NCI-H524 treated with DMSO at 0.1 percent for 48 hours (cell line): ENCODE results near the gene VEGFA.

ENCODE experiments used
- DNase-seq: peaks from one replicate; lab custom pipeline; 2025; lab: John Stamatoyannopoulos, UW

Gene VEGFA

DNA sequence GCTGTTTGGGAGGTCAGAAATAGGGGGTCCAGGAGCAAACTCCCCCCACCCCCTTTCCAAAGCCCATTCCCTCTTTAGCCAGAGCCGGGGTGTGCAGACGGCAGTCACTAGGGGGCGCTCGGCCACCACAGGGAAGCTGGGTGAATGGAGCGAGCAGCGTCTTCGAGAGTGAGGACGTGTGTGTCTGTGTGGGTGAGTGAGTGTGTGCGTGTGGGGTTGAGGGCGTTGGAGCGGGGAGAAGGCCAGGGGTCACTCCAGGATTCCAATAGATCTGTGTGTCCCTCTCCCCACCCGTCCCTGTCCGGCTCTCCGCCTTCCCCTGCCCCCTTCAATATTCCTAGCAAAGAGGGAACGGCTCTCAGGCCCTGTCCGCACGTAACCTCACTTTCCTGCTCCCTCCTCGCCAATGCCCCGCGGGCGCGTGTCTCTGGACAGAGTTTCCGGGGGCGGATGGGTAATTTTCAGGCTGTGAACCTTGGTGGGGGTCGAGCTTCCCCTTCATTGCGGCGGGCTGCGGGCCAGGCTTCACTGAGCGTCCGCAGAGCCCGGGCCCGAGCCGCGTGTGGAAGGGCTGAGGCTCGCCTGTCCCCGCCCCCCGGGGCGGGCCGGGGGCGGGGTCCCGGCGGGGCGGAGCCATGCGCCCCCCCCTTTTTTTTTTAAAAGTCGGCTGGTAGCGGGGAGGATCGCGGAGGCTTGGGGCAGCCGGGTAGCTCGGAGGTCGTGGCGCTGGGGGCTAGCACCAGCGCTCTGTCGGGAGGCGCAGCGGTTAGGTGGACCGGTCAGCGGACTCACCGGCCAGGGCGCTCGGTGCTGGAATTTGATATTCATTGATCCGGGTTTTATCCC, at the start of gene VEGFA:
TSS of gene VEGFA (plus strand) at position 686 of the 846 bp plus-strand sequence.
- peak; percentile 10 for DNase-seq

DNA sequence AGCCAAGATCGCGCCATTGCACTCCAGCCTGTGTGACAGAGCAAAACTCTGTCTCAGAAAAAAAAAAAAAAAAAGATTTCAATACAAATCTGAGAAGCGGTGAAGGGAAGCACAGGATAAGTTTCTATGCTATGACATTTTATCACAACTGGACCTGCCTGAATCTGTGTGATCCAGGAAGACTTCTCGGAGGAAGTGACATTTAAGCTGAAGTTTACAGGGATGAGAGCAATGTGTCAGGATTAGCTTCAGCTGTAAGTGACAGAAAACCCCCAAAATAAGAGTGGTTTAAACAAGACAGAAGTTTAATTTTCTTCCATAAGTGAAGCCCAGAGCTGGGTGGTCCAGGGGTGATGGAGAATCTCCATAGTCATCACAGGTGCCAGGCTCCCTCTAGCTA, 49.0 kb upstream of the VEGFA start:
- no peak for DNase-seq

DNA sequence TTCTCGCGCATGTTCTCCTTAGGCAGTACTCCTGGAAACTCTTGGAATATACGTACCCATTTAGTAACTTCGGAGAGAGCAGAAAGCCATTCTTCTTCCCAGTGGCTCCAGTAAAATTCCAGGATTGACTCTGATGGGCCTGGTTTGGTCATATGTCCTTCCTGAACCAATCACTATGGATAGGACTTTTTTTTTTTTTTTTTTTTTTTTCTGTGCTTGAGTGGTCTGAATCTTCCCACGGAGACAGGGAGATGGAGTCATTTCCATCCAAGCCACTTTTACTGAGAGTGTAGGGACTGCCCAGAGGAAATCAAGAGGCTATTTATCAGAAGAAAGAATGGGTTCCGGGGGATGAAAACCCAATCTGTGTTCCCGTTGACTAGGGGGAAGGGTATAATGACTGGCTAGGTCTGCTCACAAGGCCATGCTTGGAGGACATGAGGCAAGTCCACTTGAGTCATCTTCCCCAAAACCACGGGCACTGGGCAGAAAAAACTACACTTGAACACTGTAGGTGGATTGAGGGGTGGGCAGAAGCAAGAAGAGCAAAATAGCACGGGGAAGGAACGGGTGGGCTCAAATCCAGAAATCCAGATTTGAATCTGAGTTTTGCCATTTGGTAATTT, 47.0 kb upstream of the VEGFA start:
- no peak for DNase-seq

DNA sequence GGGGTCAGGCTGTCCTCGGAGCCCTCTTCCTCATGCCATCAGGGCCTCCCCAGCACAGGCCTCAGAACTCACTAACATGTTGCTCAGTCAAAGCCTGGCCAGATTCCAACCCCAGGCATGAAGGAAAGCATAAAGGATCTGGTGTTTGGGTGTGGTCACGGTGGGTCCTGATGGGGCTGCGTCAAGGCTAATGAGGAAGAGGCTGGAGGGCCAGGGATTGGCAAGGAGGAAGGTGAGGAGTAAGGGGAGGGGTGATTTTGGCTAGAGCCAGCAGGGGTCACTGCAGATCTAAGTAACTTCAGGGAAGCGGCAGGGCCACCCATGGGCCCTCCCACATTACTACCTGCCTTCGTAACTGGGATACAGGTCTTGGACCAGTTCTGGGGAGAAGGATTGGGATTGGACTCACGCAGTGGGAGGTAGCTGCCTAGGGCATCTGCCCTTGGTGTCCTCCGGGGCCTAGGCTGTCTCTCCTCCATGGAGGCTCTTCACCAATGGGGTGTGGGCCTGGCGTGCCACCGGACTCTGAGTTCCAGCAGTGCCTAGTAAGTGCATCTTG, 46.2 kb upstream of the VEGFA start:
- DNase-seq, result no peak

DNA sequence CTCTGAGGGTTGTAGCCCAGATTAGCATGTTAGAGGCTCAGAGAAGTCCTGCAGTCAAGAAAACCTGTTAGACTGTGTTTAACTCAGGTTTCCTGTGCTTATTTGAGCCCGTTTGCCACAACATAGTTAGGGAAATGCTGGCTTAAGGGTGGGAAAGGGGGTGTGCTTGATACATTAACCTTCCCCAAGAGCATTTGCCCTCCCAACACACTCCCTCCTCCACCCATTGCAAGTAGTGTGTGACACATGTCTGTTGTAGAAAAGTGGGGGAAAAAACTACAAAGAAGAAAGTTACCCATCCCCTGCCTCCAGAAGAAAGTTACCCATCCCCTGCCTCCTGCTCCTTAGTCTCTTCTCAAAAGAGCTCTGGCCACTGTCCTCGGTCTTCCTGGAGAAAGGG, 45.7 kb upstream of the VEGFA start:
- DNase-seq, result no peak

DNA sequence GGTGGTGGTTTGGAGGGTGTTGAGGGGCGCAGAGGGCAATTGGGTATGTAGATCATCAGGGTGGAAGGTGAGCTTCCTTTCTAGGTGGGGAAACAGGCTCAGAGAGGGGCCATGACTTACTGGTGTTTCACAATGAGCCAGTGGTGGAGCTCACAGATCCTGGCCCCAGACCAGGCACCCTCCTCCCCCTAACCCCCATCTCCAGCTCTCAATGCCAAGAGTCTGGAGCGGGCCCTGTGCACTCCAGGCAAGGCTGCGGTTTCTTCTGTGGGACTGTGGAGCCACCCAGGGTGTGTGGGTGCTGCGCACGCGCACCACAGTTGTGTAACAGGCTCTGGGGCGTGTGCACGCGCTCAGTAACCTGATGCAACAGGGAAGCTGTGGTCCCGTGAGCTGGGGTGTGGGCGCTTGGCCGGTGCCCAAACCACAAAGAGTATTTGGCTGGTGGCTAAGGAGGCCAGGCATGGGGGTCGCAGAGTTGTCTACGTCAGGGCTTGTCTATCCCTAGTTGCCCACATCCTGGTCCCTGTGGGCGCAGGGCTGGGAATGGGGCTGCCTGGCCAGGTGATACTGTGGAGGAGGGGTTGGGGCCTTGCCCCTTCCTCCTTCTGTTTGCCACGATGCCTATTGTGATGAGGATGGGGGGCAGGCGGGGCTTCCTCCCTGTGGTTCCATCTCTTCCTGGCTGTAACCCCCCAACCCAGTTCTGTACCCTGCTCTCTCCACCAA, 44.9 kb upstream of the VEGFA start:
- DNase-seq, result no peak

DNA sequence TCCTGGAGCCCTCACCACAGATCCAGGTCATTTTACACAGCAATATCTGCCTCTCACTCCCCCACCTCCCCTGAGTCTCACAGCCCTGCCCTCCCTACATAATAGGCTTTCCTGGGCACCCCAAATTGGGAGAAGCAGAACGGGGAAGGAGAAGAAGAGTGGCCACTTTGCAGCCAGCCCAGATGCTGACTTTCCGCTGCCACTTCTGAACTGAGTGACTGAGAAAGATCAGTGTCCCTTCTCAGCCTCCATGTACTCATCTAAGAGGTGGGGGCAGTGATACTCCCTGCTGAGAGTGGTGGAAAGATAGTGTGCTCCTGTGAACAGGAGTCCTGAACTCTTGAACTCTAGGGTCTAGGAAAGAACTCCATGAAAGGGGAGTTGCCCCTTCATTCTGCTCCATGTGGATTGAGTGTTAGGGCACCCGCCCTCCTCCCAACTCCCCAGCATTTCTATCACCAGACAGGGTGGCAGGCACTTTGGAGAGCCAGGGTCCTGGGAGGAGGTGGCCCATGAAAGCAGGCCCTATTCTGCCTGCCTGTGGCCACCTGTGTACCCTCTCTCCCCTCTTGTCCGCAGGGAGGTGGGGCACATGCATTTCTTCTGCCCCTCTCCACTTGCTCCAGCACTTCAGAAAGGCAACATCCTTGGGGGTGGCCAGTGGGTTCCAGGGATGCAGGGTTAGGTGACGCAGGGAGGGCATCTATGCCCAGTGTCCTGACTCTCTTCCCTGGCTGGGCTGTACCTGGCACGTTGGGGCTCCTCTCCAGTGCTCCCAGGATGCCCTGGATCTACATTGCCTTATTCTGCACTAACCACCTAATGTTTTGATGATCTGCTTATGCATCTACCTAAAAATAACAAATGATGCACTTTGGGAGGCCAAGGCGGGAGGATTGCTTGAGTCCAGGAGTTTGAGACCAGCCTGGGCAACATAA, 44.1 kb upstream of the VEGFA start:
- DNase-seq, result no peak

DNA sequence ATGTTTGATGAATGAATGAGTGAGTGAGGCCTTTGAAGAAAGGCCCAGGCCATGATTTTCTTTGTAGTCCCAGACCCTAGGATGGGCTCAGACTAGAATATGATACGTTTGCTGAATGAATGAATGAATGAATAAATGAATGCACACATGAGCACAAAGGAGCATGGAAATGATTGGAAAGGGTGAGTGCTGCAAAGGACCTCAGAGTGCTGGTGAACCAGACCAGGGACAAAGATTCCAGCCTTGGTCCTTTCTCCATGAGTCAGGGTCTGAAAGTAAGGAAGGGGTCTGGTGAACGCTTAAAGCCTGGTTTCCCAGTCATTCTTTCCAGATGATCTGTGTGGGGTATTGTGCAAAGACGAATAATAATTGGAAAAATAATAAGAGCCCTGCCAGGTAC, 42.4 kb upstream of the VEGFA start:
- DNase-seq, result no peak

DNA sequence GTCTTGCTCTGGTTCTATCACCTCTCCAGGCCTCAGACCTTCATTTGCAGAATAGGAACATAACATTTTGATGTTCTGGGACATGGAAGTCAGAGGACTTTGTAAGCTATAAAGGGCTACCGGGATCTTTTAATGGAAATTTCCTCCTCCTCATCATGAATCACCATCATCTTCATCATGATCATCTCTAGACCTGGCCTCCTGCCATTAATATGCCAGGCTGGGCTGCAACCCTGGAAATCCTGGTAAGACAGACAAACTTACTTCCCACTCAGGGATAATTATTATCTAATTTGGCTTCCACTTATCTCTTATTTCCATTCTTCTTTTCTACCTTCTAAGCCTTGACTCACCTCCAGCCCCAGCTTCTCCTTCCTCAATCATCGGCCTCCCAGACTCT, 41.4 kb upstream of the VEGFA start:
- no peak for DNase-seq

DNA sequence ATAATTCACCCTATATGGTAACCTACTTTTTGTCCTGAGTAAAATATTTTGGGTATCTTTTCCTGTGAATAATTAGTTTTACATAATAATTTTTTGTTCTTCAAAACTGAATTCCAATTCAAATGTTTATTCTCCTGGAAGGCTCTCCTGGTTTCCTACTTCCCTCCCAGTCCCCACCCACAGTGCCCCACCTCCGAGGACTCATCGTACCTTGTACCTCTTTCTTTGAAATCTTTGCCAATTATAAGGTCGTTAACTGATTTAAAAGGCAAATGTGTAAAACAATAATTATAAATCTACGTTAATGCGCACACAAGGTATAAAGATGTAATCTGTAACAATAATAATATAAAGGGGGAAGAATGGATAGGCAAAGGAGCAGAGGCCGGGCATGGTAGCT, 40.5 kb upstream of the VEGFA start:
- DNase-seq, result no peak

DNA sequence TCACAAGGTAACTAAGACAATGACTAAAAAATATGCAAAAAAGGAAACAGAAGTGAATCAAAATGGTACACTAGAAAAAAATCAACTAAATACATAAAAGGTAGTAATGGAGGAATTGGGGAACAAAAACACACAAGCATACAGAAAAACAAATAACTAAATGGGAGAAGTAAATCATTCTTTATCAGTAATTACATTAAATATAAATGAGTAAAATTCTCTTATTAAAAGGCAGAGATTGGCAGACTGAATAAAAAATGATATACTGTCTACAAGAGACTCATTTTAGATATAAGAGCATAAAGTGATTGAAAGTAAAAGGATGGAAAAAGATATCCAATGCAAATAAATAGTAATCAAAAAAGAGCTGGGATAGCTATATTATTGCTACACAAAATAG, 39.4 kb upstream of the VEGFA start:
- DNase-seq, result no peak

DNA sequence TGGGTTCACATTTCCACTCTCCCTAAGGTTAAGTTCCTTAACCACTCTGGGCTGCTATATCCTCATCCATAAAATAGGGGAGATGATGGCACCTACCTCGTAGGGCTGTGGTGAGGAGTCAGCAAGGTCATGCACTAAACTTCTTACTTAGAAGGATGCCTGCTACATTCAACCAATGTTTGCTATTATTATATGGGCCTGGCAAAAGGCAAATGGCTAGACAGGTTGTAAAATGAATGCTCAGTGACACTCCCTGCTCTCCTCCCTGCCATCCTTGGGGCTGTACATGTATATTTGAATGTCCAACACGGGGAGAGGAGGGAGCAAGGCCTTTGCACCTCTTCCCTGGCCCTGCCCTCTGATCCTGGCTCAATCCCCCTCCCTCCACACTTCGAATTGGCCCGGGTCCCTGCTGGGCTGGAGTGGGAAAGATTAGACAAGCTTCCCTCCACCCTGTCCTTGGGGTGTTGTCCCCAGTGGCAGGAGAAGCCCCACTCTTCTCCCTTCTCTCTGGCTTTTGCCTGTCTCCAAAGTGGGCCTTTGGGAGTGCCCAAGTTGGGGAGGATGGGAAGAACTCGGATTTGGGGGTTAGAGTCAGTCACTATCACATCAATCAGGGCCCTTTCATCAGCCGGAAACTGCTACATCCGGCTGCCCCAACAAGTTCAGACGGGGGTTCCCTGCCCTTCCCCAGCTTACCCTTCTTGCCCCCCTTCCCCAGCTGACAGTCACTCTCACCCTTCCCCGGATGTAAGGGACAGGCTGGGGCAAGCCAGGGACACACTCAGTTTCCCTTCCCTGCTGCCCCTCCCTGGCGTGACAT, 36.3 kb upstream of the VEGFA start:
- no peak for DNase-seq

DNA sequence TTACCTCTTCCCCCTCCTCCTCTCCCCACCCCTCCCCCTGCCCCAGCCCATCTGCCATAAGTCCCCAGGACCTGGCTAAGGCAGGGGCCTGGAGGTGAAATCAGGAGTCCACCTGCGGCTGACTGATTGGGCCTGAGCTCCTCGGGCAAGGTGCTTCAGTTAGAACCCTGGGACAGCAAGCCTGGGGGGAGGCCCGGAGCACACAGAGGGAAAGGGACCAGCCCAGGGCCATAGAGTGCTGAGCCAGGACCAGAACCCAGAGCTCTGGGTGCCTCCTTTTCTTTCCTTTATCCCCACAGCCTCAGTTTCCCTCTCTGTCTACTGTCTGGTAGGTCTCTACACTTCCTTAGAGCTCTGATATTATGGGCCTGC, 35.7 kb upstream of the VEGFA start:
- no peak for DNase-seq

DNA sequence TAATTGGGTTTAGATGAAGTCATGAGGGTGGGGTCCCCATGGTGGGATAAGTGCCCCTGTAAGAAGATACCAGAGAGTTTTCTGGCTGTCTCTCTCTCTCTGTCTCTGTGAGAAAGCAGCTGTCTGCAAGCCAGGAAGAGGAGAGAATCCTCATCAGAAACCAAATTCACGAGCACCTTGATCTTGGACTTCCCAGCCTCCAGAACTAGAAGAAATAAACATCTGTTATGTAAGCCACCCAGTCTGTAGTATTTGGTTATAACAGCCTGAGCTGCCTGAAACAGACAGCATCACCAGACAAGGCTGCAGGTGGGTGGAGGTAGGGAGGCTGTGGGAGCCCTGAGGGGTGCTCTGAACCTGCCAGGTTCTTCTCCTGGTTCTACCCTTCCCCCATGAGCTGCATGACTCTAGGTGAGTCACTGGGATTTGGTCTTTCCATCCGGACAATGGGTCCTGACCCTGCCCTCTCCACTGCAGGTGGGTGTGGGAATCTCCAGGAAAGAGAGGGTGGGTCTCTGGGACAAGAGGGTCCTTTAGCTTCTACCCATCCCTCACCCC, 34.3 kb upstream of the VEGFA start:
- no peak for DNase-seq

DNA sequence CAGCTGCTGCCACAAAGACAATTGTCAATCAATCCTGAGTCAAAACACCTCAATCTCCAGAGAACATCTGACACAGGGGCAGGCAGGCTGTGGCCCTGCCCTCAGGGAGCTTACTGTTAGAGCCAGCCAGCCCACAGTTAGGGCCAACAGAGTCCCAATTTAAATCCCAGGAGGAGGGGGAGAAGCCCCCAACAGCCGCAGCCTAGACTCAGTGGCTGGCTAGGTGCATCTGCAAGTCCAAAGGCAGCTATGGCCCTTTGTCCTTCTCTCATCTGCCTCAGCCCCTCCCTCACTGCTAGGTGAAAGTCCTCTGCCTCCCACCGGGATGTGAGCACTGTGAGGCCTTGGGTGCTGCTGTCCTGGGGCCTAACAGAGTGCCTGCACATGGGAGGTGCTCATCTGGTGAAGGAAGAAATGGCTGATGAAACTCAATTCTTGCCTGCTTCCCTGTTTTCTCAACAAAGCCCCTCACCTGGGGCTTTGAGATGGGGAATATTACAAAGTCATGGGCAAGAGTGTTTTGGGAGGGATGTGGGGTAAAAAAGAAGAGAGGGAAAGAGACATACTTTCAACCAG, 33.7 kb upstream of the VEGFA start:
- no peak for DNase-seq

DNA sequence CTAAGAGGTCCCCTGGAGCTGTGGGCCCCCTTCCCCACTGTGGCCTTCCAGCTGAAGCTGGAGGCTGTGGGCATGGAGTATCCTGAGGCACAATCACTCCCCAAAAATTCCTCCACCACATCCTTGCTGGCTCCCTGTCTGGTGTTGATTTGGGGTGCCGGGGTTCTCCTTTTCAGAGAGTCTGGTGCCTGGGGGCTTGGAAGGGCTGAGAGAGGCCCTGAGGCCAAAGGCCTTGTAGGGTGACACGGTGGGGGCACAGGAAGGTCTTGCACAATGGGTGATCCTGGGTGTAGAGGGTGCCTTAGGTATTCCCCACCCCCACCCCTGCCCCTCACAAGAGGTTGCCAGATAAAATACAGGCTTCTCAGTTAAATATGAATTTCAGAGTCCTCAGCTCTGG, 33.2 kb upstream of the VEGFA start:
- DNase-seq, result no peak

DNA sequence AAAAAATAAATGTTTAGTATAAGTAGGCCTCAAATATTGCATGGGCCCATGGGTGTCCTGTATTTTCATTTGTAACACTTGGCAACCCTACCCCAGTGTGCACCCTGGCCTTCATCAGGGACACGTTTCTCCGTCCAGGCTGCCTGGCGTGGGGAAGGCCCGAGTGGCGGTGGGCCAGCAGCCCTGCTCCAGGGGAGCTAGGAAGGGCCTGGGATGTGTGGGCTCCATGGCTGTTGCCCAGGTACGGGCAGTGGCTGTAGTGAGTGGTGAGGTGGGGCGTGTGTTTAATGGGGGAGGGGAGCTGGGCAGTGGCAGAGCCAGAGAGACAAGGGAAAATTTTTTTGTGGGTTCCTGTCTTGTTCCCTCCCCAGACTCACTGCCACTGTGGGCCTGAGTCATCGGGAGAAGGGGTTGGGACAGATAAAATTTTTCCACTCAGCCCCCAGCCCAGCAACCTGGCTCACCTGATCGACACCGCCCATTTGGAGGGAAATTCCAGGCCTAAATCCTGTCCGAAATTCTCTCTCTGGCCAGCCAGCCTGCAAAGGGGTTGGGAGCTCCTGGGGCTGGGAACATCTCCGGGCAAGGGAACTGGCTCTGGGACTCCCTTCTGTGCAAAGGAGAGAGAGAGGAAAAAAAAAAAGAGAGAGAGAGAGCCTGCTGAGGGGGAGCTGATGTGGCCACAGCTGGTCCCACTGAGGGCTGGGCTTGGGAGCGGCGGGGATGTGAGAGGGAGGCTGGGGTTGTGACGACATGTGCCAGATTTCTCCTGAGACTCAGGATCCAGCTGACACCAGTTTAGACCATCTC, 32.5 kb upstream of the VEGFA start:
- DNase-seq, result no peak

DNA sequence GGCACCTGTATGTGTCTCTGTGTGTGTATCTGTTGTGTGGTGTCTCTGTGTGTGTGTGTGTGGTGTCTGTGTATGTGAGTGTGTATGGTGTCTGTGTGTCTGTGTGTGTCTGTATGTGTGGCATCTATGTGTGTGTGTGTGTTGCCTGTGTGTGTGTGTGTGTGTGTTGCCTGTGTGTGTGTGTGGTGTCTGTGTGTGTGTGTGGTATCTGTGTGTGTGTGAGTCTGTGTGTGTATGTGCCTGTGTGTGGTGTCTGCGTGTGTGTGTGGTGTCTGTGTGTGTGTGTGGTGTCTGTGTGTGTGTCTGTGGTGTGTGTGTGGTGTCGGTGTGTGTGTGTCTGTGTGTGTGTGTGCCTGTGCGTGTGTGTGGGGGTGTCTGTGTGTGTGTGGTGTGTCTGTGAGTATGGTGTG, 31.7 kb upstream of the VEGFA start:
- DNase-seq, result no peak
